ENCODE data around the gene ADIPOR2.

ADIPOR2 gene

DNA sequence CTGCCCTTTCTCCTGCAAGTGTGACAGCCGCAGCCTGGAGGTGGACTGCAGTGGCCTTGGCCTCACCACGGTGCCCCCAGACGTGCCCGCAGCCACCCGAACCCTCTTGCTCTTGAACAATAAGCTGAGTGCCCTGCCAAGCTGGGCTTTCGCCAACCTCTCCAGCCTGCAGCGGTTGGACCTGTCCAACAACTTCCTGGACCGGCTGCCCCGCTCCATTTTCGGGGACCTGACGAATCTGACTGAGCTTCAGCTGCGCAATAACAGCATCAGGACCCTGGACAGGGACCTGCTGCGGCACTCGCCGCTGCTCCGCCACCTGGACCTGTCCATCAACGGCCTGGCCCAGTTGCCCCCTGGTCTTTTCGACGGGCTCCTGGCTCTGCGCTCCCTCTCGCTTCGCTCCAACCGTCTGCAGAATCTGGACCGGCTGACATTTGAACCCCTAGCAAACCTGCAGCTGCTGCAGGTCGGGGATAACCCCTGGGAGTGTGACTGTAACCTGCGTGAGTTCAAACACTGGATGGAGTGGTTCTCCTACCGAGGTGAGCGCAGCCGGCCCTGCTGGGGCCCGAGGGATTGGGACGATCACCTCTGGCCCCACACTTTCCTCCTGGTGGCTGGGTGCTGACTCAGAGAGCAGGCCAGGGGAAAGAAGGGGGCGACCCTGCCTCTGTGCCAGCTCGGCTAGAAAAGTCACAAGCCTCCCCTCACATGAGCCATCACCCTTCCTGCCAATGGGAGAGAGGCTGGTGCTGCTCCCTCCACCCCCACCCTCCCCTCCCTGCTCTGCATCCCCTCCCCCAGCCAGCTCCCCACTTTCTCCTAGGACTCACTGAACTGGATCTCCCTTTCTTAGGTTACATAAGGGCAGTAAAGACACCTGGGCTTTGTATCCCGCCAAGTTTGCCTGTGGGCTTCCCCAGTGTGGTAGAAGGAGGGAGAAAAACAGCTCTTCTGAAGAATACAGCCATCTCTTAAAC, 140.4 kb downstream of the ADIPOR2 start:
- no peak for DNase-seq (ENCODE audit: low spot score)

DNA sequence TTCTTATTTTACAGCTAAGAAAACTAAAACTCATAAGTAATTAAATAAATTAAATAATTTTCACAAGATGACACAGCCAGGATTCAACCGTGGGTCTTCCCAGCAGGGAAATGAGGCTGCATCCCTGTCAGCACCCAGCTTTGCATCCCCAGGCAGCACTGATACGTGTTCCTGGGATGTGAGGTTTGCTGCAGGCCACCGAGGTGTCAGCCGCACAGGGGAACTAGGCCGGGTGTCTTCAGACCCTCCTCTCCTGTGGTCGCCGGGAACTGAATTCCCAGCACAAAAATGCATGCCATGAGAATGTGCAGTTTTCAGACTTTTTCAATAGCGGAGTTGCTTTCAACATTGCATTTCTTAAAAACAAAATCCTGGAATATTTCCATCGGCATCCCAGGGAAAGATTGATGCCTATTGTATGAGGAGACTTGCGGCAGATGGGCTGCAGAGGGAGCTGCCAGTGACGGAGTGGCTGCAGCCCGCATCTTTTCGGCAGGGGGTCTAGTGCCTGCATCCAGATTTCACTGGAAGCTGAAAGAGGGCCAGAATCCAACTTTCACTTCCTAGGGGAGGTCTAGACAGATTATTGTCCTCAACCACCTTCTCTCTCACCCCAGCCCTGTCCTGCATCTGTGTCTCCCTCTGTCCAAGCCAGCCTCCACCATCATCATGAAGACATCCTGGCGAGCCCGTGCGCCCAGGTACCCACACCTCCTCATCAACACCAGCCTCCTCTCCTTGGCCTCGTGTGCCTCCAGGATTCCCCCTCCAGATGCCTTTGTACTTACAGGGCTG, 142.1 kb downstream of the ADIPOR2 start:
- DNase-seq (ENCODE audit: low spot score): no peak

- DNase-seq (ENCODE audit: low spot score): no peak
These were observed 142.7 kb downstream of the ADIPOR2 start for GRCh38 chr12:1833596-1834028.

GRCh38 chr12:1834186-1834925, 143.5 kb downstream of the ADIPOR2 start:
- no peak for DNase-seq (ENCODE audit: low spot score)

GRCh38 chr12:1835211-1836131, 144.6 kb downstream of the ADIPOR2 start:
- DNase-seq (ENCODE audit: low spot score): no peak

GRCh38 chr12:1836241-1836803, 145.5 kb downstream of the ADIPOR2 start:
- no peak for DNase-seq (ENCODE audit: low spot score)

GRCh38 chr12:1836854-1837421, 146.1 kb downstream of the ADIPOR2 start:
- no peak for DNase-seq (ENCODE audit: low spot score)

- no peak for DNase-seq (ENCODE audit: low spot score)
These were observed 146.8 kb downstream of the ADIPOR2 start for GRCh38 chr12:1837541-1838204.

Measured in NAMALWA (cell line).